A673 (cell line): ENCODE measurements around the gene NANOS3.

Source experiments
- EZH2 ChIP-seq: fragments of 200-600 bp; sonication (generic); IDR thresholded peaks from 2 replicates; pipeline ENCODE4 v1.6.1; 2017; ENCODE audit warnings: borderline replicate concordance, low read depth, mild to moderate bottlenecking, mixed read lengths, antibody characterized with exemption, low read length; ENCODE audit not compliant: poor library complexity, severe bottlenecking
- TF ChIP-seq, protein P1 (sequence below): fragments of 300-800, 200-600 bp; sonication (generic); conservative IDR thresholded peaks from 2 replicates; pipeline ENCODE4 v1.5.1; 2017; ENCODE audit warnings: low read depth, mild to moderate bottlenecking, antibody characterized with exemption, low read length, moderate library complexity, mixed read lengths

DNA sequence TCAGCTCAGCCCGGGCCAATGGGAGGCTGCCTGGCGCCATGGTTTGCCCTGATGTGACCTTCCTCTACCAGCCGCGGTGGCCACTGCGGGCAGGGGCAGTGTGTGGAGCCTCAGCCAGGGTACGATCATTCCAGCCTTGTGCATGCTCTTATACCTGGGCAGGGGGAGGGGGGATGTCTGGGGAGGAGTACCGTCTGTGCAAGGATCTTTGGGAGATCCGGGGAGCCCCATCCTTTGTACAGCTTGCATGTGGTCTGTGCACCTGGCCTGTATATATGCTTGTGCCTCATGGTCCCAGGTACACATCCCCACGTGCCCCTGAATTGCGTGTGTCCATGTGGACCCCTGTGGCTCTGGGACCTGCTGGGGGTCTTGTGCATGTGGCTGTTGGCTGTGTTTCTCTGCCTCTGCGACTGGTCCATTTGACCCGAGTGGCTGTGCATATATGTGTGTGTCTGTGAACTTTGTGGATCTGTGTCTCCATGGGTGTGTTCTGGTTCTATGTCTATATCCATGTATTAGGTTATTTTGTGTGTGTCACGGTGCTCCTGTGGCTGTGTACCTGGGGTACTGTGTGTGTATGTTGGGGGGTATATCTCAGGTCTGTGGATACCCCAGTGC lies 12.8 kb upstream of the NANOS3 start:
- TF ChIP-seq, protein P1, sequence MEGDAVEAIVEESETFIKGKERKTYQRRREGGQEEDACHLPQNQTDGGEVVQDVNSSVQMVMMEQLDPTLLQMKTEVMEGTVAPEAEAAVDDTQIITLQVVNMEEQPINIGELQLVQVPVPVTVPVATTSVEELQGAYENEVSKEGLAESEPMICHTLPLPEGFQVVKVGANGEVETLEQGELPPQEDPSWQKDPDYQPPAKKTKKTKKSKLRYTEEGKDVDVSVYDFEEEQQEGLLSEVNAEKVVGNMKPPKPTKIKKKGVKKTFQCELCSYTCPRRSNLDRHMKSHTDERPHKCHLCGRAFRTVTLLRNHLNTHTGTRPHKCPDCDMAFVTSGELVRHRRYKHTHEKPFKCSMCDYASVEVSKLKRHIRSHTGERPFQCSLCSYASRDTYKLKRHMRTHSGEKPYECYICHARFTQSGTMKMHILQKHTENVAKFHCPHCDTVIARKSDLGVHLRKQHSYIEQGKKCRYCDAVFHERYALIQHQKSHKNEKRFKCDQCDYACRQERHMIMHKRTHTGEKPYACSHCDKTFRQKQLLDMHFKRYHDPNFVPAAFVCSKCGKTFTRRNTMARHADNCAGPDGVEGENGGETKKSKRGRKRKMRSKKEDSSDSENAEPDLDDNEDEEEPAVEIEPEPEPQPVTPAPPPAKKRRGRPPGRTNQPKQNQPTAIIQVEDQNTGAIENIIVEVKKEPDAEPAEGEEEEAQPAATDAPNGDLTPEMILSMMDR, result no peak
- TF ChIP-seq EZH2, result no peak
